K562 (cell line): Measurements from ENCODE around the gene TNFAIP1.

Source experiments
- MIER1 ChIP-seq: fragments of 450-650 bp; IDR thresholded peaks from 2 replicates; pipeline ENCODE4 v1.6.1; 2016; ENCODE audit warnings: antibody characterized with exemption, mild to moderate bottlenecking, low read depth
- POLR2AphosphoS5 ChIP-seq: IDR thresholded peaks from 2 replicates; pipeline ENCODE4 v1.6.1; 2011; ENCODE audit warnings: mild to moderate bottlenecking, low read depth, low read length, moderate library complexity; ENCODE audit not compliant: control insufficient read depth, insufficient read depth
- RNF2 ChIP-seq: sonication (generic); IDR thresholded peaks from 2 replicates; pipeline ENCODE4 v1.6.1; 2016
- SPI1 ChIP-seq: IDR thresholded peaks from 2 replicates; pipeline ENCODE4 v1.6.1; 2011; ENCODE audit warnings: low read depth, low read length, control low read depth, borderline replicate concordance
- TCF7L2 ChIP-seq: fragments of 150-350 bp; IDR thresholded peaks from 2 replicates; pipeline ENCODE4 v1.6.1; 2016; ENCODE audit warnings: low read depth, mild to moderate bottlenecking, low read length, moderate library complexity
- ZC3H11A ChIP-seq: IDR thresholded peaks from 2 replicates; pipeline ENCODE4 v1.6.1; 2012; ENCODE audit warnings: low read depth, low read length, improper control_type of control experiment
- TF ChIP-seq, protein P1 (sequence below): fragments of 450-650 bp; IDR thresholded peaks from 2 replicates; pipeline ENCODE4 v1.6.1; 2014; ENCODE audit warnings: low read depth, mild to moderate bottlenecking, moderate library complexity, borderline replicate concordance

DNA sequence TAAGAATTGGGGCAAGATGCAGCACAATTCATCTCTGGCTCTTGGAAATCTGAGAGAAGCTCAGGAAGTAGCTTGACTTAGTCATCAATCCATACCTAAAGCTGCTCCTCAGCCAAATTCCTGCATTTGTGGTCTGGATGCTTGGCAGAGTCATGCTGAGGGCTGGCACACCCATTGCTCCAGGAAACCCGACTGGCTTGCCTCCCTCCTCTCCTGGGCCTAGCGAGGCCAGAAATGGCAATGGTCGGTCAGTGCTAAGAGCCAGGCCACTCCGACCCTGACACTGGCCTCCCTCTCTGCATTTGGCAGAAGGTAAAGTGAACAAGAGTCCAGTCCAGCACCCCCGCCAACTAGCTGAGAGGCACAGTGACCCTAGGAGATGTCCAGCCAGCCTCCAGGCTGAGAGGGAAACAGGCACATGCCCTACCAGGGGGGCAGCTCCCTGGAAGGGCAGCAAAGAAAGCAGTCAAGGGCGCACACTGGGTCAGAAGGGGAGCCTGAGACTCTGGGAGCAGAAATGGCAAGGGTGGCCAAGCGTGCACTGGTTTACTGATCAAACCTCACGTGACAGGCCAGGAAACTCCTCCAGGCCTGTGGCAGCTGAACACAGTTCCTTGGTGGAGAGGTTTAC, 11.8 kb downstream of the TNFAIP1 start:
- TF ChIP-seq POLR2AphosphoS5: no peak
- no peak for TF ChIP-seq ZC3H11A
- TF ChIP-seq SPI1: no peak
- TF ChIP-seq, protein P1, sequence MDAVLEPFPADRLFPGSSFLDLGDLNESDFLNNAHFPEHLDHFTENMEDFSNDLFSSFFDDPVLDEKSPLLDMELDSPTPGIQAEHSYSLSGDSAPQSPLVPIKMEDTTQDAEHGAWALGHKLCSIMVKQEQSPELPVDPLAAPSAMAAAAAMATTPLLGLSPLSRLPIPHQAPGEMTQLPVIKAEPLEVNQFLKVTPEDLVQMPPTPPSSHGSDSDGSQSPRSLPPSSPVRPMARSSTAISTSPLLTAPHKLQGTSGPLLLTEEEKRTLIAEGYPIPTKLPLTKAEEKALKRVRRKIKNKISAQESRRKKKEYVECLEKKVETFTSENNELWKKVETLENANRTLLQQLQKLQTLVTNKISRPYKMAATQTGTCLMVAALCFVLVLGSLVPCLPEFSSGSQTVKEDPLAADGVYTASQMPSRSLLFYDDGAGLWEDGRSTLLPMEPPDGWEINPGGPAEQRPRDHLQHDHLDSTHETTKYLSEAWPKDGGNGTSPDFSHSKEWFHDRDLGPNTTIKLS: no peak
- no peak for TF ChIP-seq TCF7L2
- TF ChIP-seq RNF2: no peak
- no peak for TF ChIP-seq MIER1
